Left colon (tissue), 2 donors: ENCODE results near the gene SNX30. TPM values are rescaled to one million over a fixed set of nuclear protein-coding genes. Genes with fewer than 3 reads are reported as not detected.
"Not testable (repeated sequence)": the region's sequence is repeated elsewhere in the genome, so short reads cannot be mapped to it uniquely, and the experiment has no call there.

Source experiments
- ATAC-seq: fragments of 200-7000 bp; cut with Tn5 transposase; one replicate; pipeline ENCODE4 v1.9.1; 2020; ENCODE audit warnings: mild to moderate bottlenecking, moderate library complexity
- DNase-seq, 2 donors: peaks; one replicate each; pipeline ENCODE4 v3.0.0-alpha.2; 2020
- intact Hi-C, 2 donors: fragments of 100-400 bp; cut with DNase I in 1 of 2; cut with micrococcal nuclease in 1 of 2; formaldehyde crosslinking; loops; one replicate each; pipeline versions ENCODE4 v1.11.2 to v1.14.0; 2022; cut with DNase I, micrococcal nuclease
- long read RNA-seq: library from polyadenylated mRNA; unstranded; transcript quantifications from one replicate; pipeline ENCODE4 v2.0.0, GENCODE V29; 2021
- total RNA-seq, 2 donors: library from RNA; stranded (reverse); fragmentation: NEBNext Ultra II Directional; extraction: Animal tissue kit (Norgen Biotek cat#: 25700); gene quantifications; one replicate each; pipeline ENCODE4 v1.2.1, GENCODE V29; 2021
- donor health status: DM: no; HTN: no; CAD: no.
- donor health status: DM: yes; HTN: yes; CAD: no.

SNX30 gene
- 10 to 100 TPM; 30.7 to 35.3 TPM for total RNA-seq
- long read RNA-seq, full-length matches to known transcripts = 1 of 10 reads
- long read RNA-seq, partial matches to known transcripts = 2 of 10 reads
- long read RNA-seq, other reads (novel, unspliced or antisense) = 7 of 10 reads

- intact Hi-C loops = no loop called here
- ATAC-seq = peak; percentile 89
- DNase-seq = peak; percentile 91 to 92
Measured at GRCh38 chr9:112750016-112750763, at the start of gene SNX30. Gene SNX30 (plus strand): TSS chr9:112750760. CDS start chr9:112751002, 242 bp downstream.

- ATAC-seq (no peak), DNase-seq (no peak)
- intact Hi-C loops = no loop called here
Measured at GRCh38 chr9:112703304-112703703, 47.3 kb upstream of the SNX30 start.

GRCh38 chr9:112705768-112706427 is 44.7 kb upstream of the SNX30 start:
- ATAC-seq = peak; percentile 91
- intact Hi-C loops = no loop called here
- no peak for DNase-seq

GRCh38 chr9:112711050-112711689 is 39.4 kb upstream of the SNX30 start:
- intact Hi-C loops = loop anchor here in 1 of 2 donors (5.0 to 10.0 kb wide), 2 partner anchors 81 to 336 kb away; no protein-coding TSS in a partner anchor
- ATAC-seq = peak; percentile 45
- DNase-seq = no peak

GRCh38 chr9:112712678-112713077 is 37.9 kb upstream of the SNX30 start:
- no peak for ATAC-seq
- intact Hi-C loops = loop anchor here in 1 of 2 donors (5.0 to 10.0 kb wide), 2 partner anchors 80 to 338 kb away; no protein-coding TSS in a partner anchor
- DNase-seq = no peak

GRCh38 chr9:112717661-112718331 is 32.8 kb upstream of the SNX30 start, which contains the start of gene INIP:
Gene INIP (minus strand): TSS chr9:112718117. CDS start chr9:112716485, 1,632 bp downstream.
- ATAC-seq = peak; percentile 94
- intact Hi-C loops = loop anchor here in 1 of 2 donors (10.0 kb wide), 1 partner anchor 343 kb away; no protein-coding TSS in a partner anchor
- DNase-seq = peak; percentile 97 to 98

- no peak for DNase-seq
- intact Hi-C loops = loop anchor here in 1 of 2 donors (10.0 kb wide), 1 partner anchor 344 kb away; no protein-coding TSS in a partner anchor
- ATAC-seq = no peak
Measured at GRCh38 chr9:112719241-112719691, 31.3 kb upstream of the SNX30 start.

GRCh38 chr9:112719696-112720095 is 30.9 kb upstream of the SNX30 start:
- intact Hi-C loops = loop anchor here in 1 of 2 donors (10.0 kb wide), 1 partner anchor 345 kb away; no protein-coding TSS in a partner anchor
- DNase-seq = no peak
- ATAC-seq = no peak

GRCh38 chr9:112720113-112720780 is 30.3 kb upstream of the SNX30 start:
- intact Hi-C loops = no loop called here
- no peak for DNase-seq
- no peak for ATAC-seq

GRCh38 chr9:112722749-112723148 is 27.8 kb upstream of the SNX30 start:
- DNase-seq, ATAC-seq, intact Hi-C loops: not testable (repeated sequence)

- intact Hi-C loops = no loop called here
- DNase-seq = no peak
- peak; percentile 40 for ATAC-seq
Measured at GRCh38 chr9:112725961-112726360, 24.6 kb upstream of the SNX30 start.

- intact Hi-C loops = no loop called here
- ATAC-seq = no peak
- no peak for DNase-seq
Measured at GRCh38 chr9:112726428-112726827, 24.1 kb upstream of the SNX30 start.

GRCh38 chr9:112728401-112728800 is 22.2 kb upstream of the SNX30 start:
- DNase-seq = no peak
- intact Hi-C loops = no loop called here

GRCh38 chr9:112731971-112732370 is 18.6 kb upstream of the SNX30 start:
- ATAC-seq = peak; percentile 96
- DNase-seq = peak; percentile 37 to 57
- intact Hi-C loops = no loop called here

More at GRCh38 chr9:112728401-112728800, 22.2 kb upstream of the SNX30 start:
- ATAC-seq = no peak

GRCh38 chr9:112734892-112735291 is 15.7 kb upstream of the SNX30 start:
- intact Hi-C loops = no loop called here
- no peak for ATAC-seq
- no peak for DNase-seq

GRCh38 chr9:112743216-112743836 is 7.2 kb upstream of the SNX30 start:
- no peak for DNase-seq
- intact Hi-C loops = no loop called here
- peak; percentile 42 for ATAC-seq

- DNase-seq = no peak
- intact Hi-C loops = no loop called here
- ATAC-seq = no peak
Measured at GRCh38 chr9:112744177-112744576, 6.4 kb upstream of the SNX30 start.
